ENCODE results near the gene NUDT16L1.
"Not testable (repeated sequence)": the region's sequence is repeated elsewhere in the genome, so short reads cannot be mapped to it uniquely, and the experiment has no call there.

Gene NUDT16L1

DNA sequence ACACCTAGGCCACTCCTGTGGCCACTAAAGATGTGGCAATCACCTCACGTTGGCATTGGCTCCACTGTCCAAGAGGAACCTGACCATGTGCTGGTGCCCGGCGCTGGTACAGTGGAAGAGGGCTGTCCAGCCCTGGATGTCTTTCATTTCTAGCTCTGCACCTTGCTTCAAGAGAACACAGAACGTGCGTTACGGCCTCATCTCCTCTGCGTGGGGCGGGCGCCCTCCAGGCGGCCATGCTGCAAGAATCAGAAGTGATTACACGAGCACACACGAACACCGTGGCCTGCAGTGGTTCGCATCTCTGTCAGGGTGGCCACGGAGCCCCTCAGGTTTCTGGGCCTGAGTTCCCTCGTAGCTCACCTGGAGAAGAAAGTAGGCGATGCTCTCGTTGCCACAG, 33.3 kb downstream of the NUDT16L1 start:
- no peak for DNase-seq

DNA sequence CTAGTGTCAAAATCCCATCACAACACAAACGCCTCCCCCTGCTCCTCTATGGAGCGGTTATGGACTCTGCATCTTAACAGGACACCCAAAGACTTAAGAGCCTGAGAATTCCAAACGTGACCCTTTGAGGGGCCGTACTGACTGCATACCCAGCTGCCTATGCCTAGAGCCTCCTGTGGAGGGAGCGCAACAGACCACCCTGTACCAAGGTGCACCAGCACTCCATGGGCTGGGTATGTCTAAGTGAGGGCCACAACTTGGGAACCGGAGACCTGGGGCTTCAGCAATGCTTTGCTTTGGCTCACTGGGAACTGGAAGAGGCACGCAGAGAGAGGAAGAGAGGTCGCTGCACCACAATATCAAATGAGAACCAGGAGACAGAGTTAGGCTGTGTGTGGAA, 35.3 kb downstream of the NUDT16L1 start:
- DNase-seq = no peak

- DNase-seq = no peak
Observed at GRCh38 chr16:4729876-4730275, 36.5 kb downstream of the NUDT16L1 start.

DNA sequence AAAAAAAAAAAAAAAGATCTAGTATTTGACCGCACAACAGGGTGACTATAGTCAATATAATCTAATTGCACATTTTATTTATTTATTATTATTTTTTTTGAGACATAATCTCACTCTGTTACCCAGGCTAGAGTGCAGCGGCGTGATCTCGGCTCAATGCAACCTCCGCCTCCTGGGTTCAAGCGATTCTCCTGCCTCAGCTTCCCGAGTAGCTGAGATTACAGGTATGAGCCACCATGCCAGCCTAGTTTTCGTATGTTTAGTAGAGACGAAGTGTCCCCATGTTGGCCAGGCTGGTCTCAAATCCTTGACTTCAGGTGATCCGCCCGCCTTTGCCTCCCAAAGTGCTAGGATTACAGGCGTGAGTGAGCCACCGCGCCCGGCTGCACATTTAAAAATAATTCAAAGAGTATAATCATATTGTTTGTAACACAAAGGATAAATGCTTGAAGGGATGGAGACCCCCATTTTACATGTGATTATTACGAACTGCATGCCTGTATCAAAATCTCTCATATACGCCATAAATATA, 39.9 kb downstream of the NUDT16L1 start:
- no peak for DNase-seq

- DNase-seq = no peak
Observed at GRCh38 chr16:4733747-4734062, 40.3 kb downstream of the NUDT16L1 start.

GRCh38 chr16:4734063-4734729, 40.8 kb downstream of the NUDT16L1 start, which contains the start of the genes ANKS3 and DNAAF8:
Gene ANKS3, minus strand, starts transcription at chr16:4734271. Its CDS starts 4,122 bp downstream, at chr16:4730149.
Gene DNAAF8, plus strand, starts transcription at chr16:4734537. Its CDS starts 1,978 bp downstream, at chr16:4736515.
- peak; percentile 75 for DNase-seq

DNA sequence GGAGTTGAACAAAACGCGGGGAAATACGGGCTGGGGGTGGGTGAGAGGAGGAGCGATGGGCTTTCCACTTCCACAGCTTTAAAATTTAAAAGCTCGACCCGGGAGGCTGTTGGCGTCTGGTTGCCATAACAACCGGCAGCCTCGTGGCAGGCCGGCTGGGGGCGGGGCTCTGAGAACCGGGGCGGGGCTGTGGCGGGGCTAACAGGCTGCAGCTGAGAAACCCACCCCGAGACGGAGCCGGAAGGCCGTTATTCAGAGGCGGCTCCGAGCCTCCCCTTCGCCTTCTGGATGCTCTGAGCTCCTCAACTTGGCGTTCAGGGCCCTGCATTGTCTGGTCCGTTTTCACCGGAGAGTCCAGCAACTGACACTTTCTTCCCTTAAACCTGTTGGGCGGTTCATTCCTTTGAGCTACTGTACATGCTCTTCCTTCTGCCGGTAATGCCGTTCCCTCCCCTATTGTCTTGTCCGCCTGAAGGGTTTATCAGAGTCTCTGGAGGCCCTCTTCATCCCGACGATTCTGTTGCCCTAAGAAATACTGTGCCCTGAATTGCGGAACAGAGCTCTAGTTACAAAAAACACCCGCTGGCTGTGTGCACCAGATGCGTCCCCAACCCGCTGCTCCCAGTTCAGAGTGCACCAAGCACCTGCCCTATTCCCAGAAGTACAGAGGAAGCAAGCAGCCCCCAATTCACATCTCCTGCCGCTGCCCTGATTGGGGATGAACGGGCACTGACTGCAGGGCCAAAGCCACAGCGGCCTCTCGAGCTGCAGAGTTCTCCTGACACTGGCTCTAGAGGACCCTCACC, 41.6 kb downstream of the NUDT16L1 start:
- peak; percentile 93 for DNase-seq

GRCh38 chr16:4736546-4736945, 43.2 kb downstream of the NUDT16L1 start:
- no peak for DNase-seq

- no peak for DNase-seq
Observed at GRCh38 chr16:4737545-4737944, 44.2 kb downstream of the NUDT16L1 start.

DNA sequence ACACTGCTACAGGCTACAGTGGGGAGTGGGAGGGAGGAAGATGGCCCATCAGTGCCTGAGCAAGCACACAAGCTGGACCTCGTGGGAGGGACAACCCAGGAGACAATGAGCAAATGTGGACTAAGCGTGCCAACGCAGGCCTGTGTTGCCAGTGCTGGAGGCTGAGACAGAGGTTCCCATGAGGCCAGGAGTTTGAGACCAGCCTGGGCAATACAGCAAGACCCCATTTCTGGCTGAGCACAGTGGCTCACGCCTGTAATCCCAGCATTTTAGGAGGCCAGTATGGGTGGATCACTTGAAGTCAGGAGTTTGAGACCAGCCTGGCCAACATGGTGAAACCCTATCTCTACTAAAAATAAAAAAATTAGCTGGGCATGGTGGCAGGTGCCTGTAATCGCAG, 45.0 kb downstream of the NUDT16L1 start:
- not testable (repeated sequence) for DNase-seq

- DNase-seq = no peak
Observed at GRCh38 chr16:4743226-4743878, 50.0 kb downstream of the NUDT16L1 start.

DNA sequence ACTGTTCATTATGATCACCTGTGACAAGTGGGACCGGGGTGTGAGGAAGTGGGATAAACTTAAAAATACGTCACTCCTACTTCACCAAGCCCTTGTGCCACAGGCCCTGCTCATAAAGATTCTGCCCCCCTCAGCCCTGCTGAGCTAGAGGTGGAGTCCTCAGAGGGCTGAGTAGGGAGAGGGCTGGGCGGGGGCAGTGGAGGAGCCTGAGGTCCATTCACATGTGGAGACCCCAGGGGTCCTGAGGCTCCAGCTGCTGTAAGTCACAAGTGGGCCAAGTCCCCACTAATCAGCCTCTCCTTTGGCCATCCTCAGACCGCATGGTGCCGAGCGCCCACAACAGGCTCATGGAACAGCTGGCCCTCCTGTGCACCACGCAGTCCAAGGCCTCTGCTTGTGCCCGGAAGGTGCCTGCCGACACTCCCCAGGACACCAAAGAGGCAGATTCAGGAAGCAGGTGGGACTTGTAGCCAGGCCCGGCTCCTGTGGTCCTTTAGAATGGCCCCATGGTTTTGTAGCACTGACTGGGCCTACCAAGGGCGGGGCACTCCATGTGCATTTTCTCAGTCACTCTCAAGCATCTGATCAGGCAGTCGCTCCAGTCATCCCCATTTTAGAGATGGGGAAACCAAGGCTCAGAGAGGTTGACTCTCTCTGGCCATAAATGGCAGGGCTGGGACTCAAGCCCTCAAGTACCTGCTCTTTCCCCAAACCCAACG, 51.4 kb downstream of the NUDT16L1 start:
- no peak for DNase-seq

DNA sequence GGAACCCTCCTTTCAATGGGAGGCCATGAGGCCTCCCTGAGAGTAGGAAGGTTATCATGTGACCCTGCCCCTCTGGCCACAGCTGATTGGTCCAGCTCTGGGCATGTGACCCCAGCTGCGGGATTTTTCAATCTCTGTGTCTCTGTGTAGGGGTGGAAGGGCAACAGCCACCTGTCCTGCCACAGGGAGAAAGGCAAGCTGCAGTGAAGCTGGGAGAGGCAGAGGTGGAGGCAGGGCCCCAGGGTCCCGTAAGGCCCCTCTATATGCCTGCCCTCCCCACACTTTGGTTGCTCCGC, 51.9 kb downstream of the NUDT16L1 start:
- DNase-seq = no peak

Data from effector CD4-positive, alpha-beta T cell (primary cell).